Transverse colon (tissue), 4 donors: ENCODE data around the gene INSRR. TPM values are rescaled to one million over a fixed set of nuclear protein-coding genes. Genes with fewer than 3 reads are reported as not detected.

Experiments used
- DNase-seq: peaks from one replicate; pipeline ENCODE4 v3.0.0-alpha.2; 2019
- H3K27ac ChIP-seq, 4 donors: fragments of 200-600 bp; sonication (generic); 2 replicates each; pipeline ENCODE4 v1.5.1; 2016 to 2018; ENCODE audit warnings: inconsistent platforms in 4 of 4
- H3K27me3 ChIP-seq: fragments of 200-600 bp; sonication (generic); 2 replicates; pipeline ENCODE4 v1.5.1; 2017; ENCODE audit warnings: inconsistent platforms
- H3K36me3 ChIP-seq, 4 donors: fragments of 200-600 bp; sonication (generic); 2 replicates each; pipeline ENCODE4 v1.5.1; 2017 to 2019; ENCODE audit warnings: inconsistent platforms in 4 of 4
- H3K4me1 ChIP-seq, 4 donors: fragments of 200-600 bp; sonication (generic); 2 replicates each; pipeline ENCODE4 v1.5.1; 2017 to 2020; ENCODE audit warnings: inconsistent platforms in 4 of 4
- H3K4me3 ChIP-seq, 4 donors: fragments of 200-600 bp; sonication (generic); 1 replicate in 1 of 4; 2 replicates in 3 of 4; pipeline versions ENCODE4 v1.5.1 to v1.6.1; 2017 to 2019; ENCODE audit warnings: inconsistent platforms in 4 of 4
- H3K9me3 ChIP-seq, 2 donors: fragments of 200-600 bp; sonication (generic); 2 replicates each; pipeline ENCODE4 v1.5.1; 2017 to 2019; ENCODE audit warnings: inconsistent platforms in 2 of 2
- CTCF ChIP-seq, 5 experiments: fragments of 200-600 bp in 3 of 5; fragments of 450-650 bp in 2 of 5; sonication (generic) in 3 of 5; IDR thresholded peaks; 1 replicate in 2 of 5; 2 replicates in 3 of 5; pipeline ENCODE4 v1.5.1; 2016 to 2017; ENCODE audit warnings: antibody characterized with exemption in 5 of 5, inconsistent platforms in 3 of 5, mild to moderate bottlenecking in 2 of 5, moderate library complexity in 1 of 5
- EP300 ChIP-seq: sonication (generic); formaldehyde crosslinking; IDR thresholded peaks from one replicate; pipeline ENCODE4 v1.6.1; 2017; ENCODE audit warnings: antibody characterized with exemption, low read depth
- POLR2A ChIP-seq: fragments of 450-650 bp; IDR thresholded peaks from one replicate; pipeline ENCODE4 v1.6.1; 2016; ENCODE audit warnings: antibody characterized with exemption, mild to moderate bottlenecking, moderate library complexity
- POLR2AphosphoS5 ChIP-seq, 3 donors: sonication (generic); formaldehyde crosslinking; IDR thresholded peaks; one replicate each; pipeline ENCODE4 v1.6.1; 2016; ENCODE audit warnings: antibody characterized with exemption in 3 of 3
- WGBS, 2 donors: methylation state at CpG; one replicate each; pipeline ENCODE4 v1.1.5; 2018; ENCODE audit warnings: low coverage in 1 of 2; 5-methylcytosine and 5-hydroxymethylcytosine counted together
- in situ Hi-C, 4 donors: fragments of 200-750 bp; cut with MboI; loops; one replicate each; pipeline versions ENCODE4 v1.15.0 to v1.15.1; 2017; ENCODE audit warnings: low sequenced_read_pairs in 3 of 4, low pct_ligation_motif_present in 1 of 4, low pct_unique_long_range_greater_than_20kb in 1 of 4
- intact Hi-C: fragments of 100-400 bp; cut with DNase I; formaldehyde crosslinking; loops from one replicate; pipeline ENCODE4 v1.15.1; 2023; ENCODE audit warnings: low total_unique reads
- total RNA-seq, 4 donors: library from RNA; depleted of rRNA; stranded (reverse); fragments of >200 nt; gene quantifications; one replicate each; pipeline ENCODE4 v1.1.0, GENCODE V29; 2016

The INSRR gene
- total RNA-seq, 4 donors from 2014 or later: not detected

GRCh38 chr1:156881663-156882062 is 22.7 kb upstream of the INSRR start:
- Histone ChIP-seq H3K27me3 (peaks cover 48% of the 10 kb centered on the region), H3K4me3 (no peak overlapping the region), H3K4me1 (no peaks in the 10 kb centered on the region), H3K36me3 (no peaks in the 10 kb centered on the region), H3K27ac (no peak overlapping the region), H3K9me3 (no peaks in the 10 kb centered on the region)
- DNase-seq: no peak
- in situ Hi-C loops (no loop called here), intact Hi-C loops (no loop called here)
- 49% methylated on average over 4 of the region's 4 CpGs; no CpG with 5 or more reads in 1 of the 2 donors for WGBS, 2 donors
- no peak for TF ChIP-seq POLR2AphosphoS5 (IDR thresholded peaks at IDR 0.05)
- TF ChIP-seq POLR2A: no peak
- no peak for TF ChIP-seq CTCF (IDR thresholded peaks at IDR 0.05)
- no peak for TF ChIP-seq EP300

- H3K27me3 ChIP-seq: peaks cover 48% of the 10 kb centered on the region
- no peaks in the 10 kb centered on the region for H3K36me3 ChIP-seq
- H3K27ac ChIP-seq: no peak overlapping the region
- in situ Hi-C loops (no loop called here), intact Hi-C loops (no loop called here)
- TF ChIP-seq POLR2AphosphoS5 (IDR thresholded peaks at IDR 0.05) (no peak), POLR2A (no peak), CTCF (IDR thresholded peaks at IDR 0.05) (no peak)
- DNase-seq: no peak
- no peaks in the 10 kb centered on the region for H3K9me3 ChIP-seq
- H3K4me3 ChIP-seq: no peak overlapping the region
- H3K4me1 ChIP-seq: no peaks in the 10 kb centered on the region
- WGBS, 2 donors: 67% methylated on average over 10 of the region's 10 CpGs; no CpG with 5 or more reads in 1 of the 2 donors
Observed at GRCh38 chr1:156881101-156881500, 22.2 kb upstream of the INSRR start.

GRCh38 chr1:156880473-156880872 is 21.6 kb upstream of the INSRR start:
- TF ChIP-seq POLR2A (no peak), CTCF (IDR thresholded peaks at IDR 0.05) (no peak), POLR2AphosphoS5 (IDR thresholded peaks at IDR 0.05) (no peak), EP300 (no peak)
- in situ Hi-C loops: no loop called here
- no peak for DNase-seq
- Histone ChIP-seq H3K9me3 (no peaks in the 10 kb centered on the region), H3K4me1 (no peaks in the 10 kb centered on the region), H3K27me3 (peaks cover 46% of the 10 kb centered on the region), H3K27ac (no peak overlapping the region), H3K36me3 (no peaks in the 10 kb centered on the region), H3K4me3 (no peak overlapping the region)
- intact Hi-C loops: no loop called here
- 0 to 53% methylated on average over 1 to 5 of the region's 5 CpGs for WGBS, 2 donors

GRCh38 chr1:156879876-156880275 is 21.0 kb upstream of the INSRR start:
- no peak overlapping the region for H3K4me3 ChIP-seq
- H3K9me3 ChIP-seq: no peaks in the 10 kb centered on the region
- H3K27ac ChIP-seq: no peak overlapping the region
- TF ChIP-seq POLR2A (no peak), POLR2AphosphoS5 (IDR thresholded peaks at IDR 0.05) (no peak), CTCF (IDR thresholded peaks at IDR 0.05) (no peak), EP300 (no peak)
- 83% methylated on average over 17 of the region's 21 CpGs; no CpG with 5 or more reads in 1 of the 2 donors for WGBS, 2 donors
- H3K4me1 ChIP-seq: no peaks in the 10 kb centered on the region
- H3K27me3 ChIP-seq: peaks cover 46% of the 10 kb centered on the region
- in situ Hi-C loops (no loop called here), intact Hi-C loops (no loop called here)
- DNase-seq: no peak
- H3K36me3 ChIP-seq: no peaks in the 10 kb centered on the region
